ENCODE results near the gene TSSK2.

TSSK2 gene

GRCh38 chr22:19172213-19173046 lies 41.3 kb downstream of the TSSK2 start:
- DNase-seq (ENCODE audit: low spot score), result no peak

- no peak for DNase-seq (ENCODE audit: low spot score)
Observed at GRCh38 chr22:19173047-19174035, 42.2 kb downstream of the TSSK2 start.

- DNase-seq (ENCODE audit: low spot score), result peak; percentile 63
Observed at GRCh38 chr22:19174106-19175025, 43.3 kb downstream of the TSSK2 start.

GRCh38 chr22:19175026-19175601 lies 44.0 kb downstream of the TSSK2 start:
- DNase-seq (ENCODE audit: low spot score), result no peak

GRCh38 chr22:19175602-19176174 lies 44.6 kb downstream of the TSSK2 start:
- no peak for DNase-seq (ENCODE audit: low spot score)

- DNase-seq (ENCODE audit: low spot score), result no peak
Observed at GRCh38 chr22:19176175-19176643, 45.1 kb downstream of the TSSK2 start.

- DNase-seq (ENCODE audit: low spot score), result no peak
Observed at GRCh38 chr22:19176732-19177131, 45.6 kb downstream of the TSSK2 start.

- no peak for DNase-seq (ENCODE audit: low spot score)
Observed at GRCh38 chr22:19177164-19178064, 46.3 kb downstream of the TSSK2 start.

GRCh38 chr22:19178065-19178656 lies 47.1 kb downstream of the TSSK2 start:
- peak; percentile 32 for DNase-seq (ENCODE audit: low spot score)

- peak; percentile 97 for DNase-seq (ENCODE audit: low spot score)
Observed at GRCh38 chr22:19178657-19179496, 47.8 kb downstream of the TSSK2 start, which contains the start of gene SLC25A1. SLC25A1 (minus strand) TSS chr22:19178736; CDS start chr22:19178673, 63 bp downstream.

GRCh38 chr22:19179497-19180048 lies 48.5 kb downstream of the TSSK2 start:
- DNase-seq (ENCODE audit: low spot score), result peak; percentile 81

- no peak for DNase-seq (ENCODE audit: low spot score)
Observed at GRCh38 chr22:19180234-19180633, 49.1 kb downstream of the TSSK2 start.

- DNase-seq (ENCODE audit: low spot score), result no peak
Observed at GRCh38 chr22:19180740-19181410, 49.8 kb downstream of the TSSK2 start.

- DNase-seq (ENCODE audit: low spot score), result no peak
Observed at GRCh38 chr22:19181786-19182471, 50.8 kb downstream of the TSSK2 start.

Data from AG08395 (cell line).